ENCODE data around the gene ASB6. TPM values are rescaled to one million over a fixed set of nuclear protein-coding genes. Genes with fewer than 3 reads are reported as not detected.

Gene ASB6, protein sequence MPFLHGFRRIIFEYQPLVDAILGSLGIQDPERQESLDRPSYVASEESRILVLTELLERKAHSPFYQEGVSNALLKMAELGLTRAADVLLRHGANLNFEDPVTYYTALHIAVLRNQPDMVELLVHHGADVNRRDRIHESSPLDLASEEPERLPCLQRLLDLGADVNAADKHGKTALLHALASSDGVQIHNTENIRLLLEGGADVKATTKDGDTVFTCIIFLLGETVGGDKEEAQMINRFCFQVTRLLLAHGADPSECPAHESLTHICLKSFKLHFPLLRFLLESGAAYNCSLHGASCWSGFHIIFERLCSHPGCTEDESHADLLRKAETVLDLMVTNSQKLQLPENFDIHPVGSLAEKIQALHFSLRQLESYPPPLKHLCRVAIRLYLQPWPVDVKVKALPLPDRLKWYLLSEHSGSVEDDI
- total RNA-seq, result 20.1 and 20.6 TPM in 2 replicates

DNA sequence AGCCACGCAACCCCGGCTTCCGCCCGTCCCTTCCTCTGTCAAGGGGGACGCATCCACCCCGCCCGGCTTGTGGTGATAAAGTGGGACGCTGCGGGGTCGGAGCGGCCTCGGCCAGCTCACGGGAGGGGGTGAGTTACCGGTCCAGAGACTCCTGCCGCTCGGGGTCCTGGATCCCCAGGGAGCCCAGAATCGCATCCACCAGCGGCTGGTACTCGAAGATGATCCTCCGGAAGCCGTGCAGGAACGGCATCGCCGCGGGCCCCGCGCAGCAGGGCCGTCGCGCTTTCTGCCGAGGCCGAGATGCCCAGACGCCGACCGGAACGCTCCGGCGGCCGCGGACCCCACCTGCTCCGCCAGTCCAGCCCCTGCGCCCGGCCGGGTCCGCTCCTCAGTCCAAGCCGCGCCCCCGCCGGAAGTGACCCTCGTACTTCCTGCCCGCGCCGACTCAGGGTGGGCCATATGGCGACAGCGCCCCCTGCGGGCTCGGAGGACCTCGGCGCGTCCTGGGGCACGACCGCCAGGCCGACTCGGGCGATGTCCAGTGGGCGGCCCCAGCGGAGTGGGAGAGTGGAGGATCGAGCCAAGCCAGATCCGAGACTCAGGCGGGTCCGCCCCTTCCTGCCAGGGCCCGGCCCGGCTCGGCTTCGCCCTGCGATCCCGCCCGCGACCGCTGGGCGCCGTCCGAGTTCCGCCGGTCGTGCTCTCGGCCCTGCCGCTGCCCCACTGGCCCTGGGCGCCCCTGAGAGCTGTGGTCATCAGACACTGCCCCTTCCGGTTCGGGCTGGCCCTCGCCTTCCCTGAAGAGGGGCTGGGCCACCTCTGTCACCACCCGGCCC lies at the start of gene ASB6:
TSS of gene ASB6 (minus strand) at position 402 of the 836 bp plus-strand sequence. CDS start at position 250, 152 bp downstream.

DNA sequence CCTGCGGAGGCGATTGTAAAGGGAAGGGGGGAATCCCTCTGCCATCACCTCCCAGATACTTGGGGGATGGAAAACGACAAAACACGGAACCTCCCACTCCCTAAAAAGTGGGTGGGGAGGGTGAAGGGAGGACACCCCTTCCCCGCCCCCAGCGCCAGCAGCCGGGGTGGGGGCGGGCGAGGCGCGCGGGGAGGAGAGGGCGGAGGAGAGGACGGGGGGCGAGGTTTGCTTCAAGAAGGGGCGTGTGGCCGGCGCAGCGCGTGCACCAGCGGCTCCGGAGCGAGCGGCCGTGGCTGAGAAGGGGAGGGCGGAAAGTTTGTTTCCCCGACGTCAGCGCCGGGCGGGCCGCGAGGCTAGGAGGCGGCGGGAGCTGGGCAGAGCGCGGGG lies 23.4 kb upstream of the ASB6 start, which contains the start of gene PRRX2:
TSS of gene PRRX2 (plus strand) at position 259 of the 387 bp plus-strand sequence. CDS start 221 bp downstream, outside the sequence.

DNA sequence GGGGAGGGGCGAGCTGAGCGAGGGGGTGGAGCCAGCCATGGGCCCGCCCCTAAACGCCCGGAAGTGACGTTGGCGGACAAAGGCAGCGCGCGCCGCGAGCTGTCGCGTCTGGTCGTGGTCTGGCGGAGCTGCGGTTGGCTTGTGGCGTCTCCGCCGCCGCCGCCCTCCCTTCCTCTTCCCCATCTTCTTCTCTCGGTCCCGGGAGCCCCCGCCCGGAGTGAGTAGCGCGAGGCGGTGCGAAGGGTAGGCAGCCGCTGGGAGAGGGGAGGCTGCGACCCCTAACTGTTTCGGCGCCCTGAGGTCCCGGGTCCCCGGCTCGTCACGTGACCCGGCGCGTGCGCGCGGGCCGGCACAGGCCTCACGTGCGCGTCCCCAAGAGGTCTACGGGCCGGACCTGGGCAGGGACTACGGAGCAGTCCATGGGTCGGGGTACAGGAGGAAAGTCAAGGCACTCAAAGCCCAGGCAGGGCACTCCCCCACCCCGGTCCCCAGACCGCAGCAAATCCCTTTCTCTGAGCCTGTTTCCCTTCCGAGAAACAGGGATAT lies 15.8 kb downstream of the ASB6 start, which contains the start of gene NTMT1:
TSS of gene NTMT1 (plus strand) at position 85 of the 546 bp plus-strand sequence. CDS start 6,541 bp downstream, outside the sequence.

DNA sequence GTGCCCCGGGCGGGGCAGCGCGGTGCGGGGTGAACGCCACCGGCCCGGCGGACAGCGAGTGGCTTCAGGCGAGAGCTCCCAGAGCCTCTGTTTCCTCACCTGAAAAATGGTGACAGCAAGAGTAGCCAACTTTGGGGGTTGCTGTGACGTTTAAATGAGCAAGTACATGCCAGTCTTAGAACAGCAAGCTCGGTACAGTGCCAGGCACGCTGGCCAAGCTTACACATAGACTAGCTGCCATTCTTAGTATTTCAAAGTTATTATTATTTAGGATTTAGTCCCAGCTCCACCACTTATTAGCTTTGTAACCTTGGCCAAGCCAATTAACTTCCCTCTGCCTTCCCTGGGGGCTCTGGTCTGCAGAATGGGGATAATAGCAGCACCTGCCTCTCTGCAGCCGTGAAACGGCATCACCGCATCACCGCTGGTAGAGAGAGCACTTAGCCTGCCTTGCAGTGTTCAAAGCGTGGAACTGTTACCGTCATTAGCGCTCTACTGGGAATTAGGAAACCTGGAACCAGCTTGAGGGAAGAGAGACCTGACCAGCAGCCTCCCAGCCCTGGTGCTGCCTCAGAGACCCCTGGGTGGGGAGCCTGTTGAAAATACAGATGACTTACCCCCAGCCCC lies 21.2 kb downstream of the ASB6 start, which contains the start of gene C9orf50:
TSS of gene C9orf50 (minus strand) at position 433 of the 627 bp plus-strand sequence. CDS start 527 bp downstream, outside the sequence.

Other genes with a start within 250 kb of the ASB6 start
- not detected in 2 replicates for gene C9orf50, start 21.1 kb downstream of the ASB6 start, total RNA-seq
- 27.9 and 30.7 TPM in 2 replicates for gene NTMT1, start 16.0 kb downstream of the ASB6 start, total RNA-seq
- gene PRRX2, start 23.5 kb upstream of the ASB6 start, total RNA-seq, result 2.2 and 8.3 TPM in 2 replicates
- 1.1 and 2.1 TPM in 2 replicates for gene PTGES, start 110.9 kb upstream of the ASB6 start, total RNA-seq
- gene TOR1B, start 161.0 kb upstream of the ASB6 start, total RNA-seq, result 20.0 and 34.0 TPM in 2 replicates
- 37.7 and 57.2 TPM in 2 replicates for gene TOR1A, start 182.0 kb upstream of the ASB6 start, total RNA-seq
- gene C9orf78, start 193.1 kb upstream of the ASB6 start, total RNA-seq, result 22.4 and 31.4 TPM in 2 replicates
- 9.4 and 14.3 TPM in 2 replicates for gene USP20, start 193.3 kb upstream of the ASB6 start, total RNA-seq

Measured in cardiac atrium fibroblast (primary cell).